Colon (tissue), 2 donors: ENCODE results near the gene FLNC.

Source experiments
- FAIRE-seq: peaks from 2 replicates; lab custom pipeline; 2012; peaks lifted over from hg19 to GRCh38; lab: Jason Lieb, UNC
- donor health status: control.
- donor health status: control.

FLNC gene

GRCh38 chr7:128833148-128833945 lies 3.1 kb downstream of the FLNC start:
- no peak for FAIRE-seq

GRCh38 chr7:128833946-128834325 lies 3.7 kb downstream of the FLNC start:
- no peak for FAIRE-seq

- FAIRE-seq: no peak
Observed at GRCh38 chr7:128835231-128835751, 5.1 kb downstream of the FLNC start.

- FAIRE-seq: no peak
Observed at GRCh38 chr7:128835790-128836641, 5.8 kb downstream of the FLNC start.

- no peak for FAIRE-seq
Observed at GRCh38 chr7:128836729-128837348, 6.6 kb downstream of the FLNC start.

- FAIRE-seq: no peak
Observed at GRCh38 chr7:128837521-128837921, 7.3 kb downstream of the FLNC start.

- no peak for FAIRE-seq
Observed at GRCh38 chr7:128838109-128838779, 8.0 kb downstream of the FLNC start.

- FAIRE-seq: no peak
Observed at GRCh38 chr7:128838981-128839731, 8.9 kb downstream of the FLNC start.

- no peak for FAIRE-seq
Observed at GRCh38 chr7:128839751-128840177, 9.6 kb downstream of the FLNC start.

GRCh38 chr7:128840326-128841170 lies 10.3 kb downstream of the FLNC start:
- no peak for FAIRE-seq

- FAIRE-seq: no peak
Observed at GRCh38 chr7:128841171-128841690, 11.0 kb downstream of the FLNC start.

- FAIRE-seq: no peak
Observed at GRCh38 chr7:128841921-128842673, 11.9 kb downstream of the FLNC start.

- FAIRE-seq: no peak
Observed at GRCh38 chr7:128842674-128843641, 12.8 kb downstream of the FLNC start.

- FAIRE-seq: no peak
Observed at GRCh38 chr7:128843938-128844621, 13.9 kb downstream of the FLNC start.

GRCh38 chr7:128844777-128845311 lies 14.6 kb downstream of the FLNC start:
- no peak for FAIRE-seq

- FAIRE-seq: no peak
Observed at GRCh38 chr7:128845475-128845874, 15.3 kb downstream of the FLNC start.

GRCh38 chr7:128845987-128846386 lies 15.8 kb downstream of the FLNC start:
- no peak for FAIRE-seq
